IMR-90 (cell line): ENCODE measurements around the gene SLF2.

Source experiments
- CEBPB ChIP-seq: IDR thresholded peaks from 2 replicates; pipeline ENCODE4 v1.6.1; 2012; ENCODE audit warnings: low read depth, low read length, improper control_type of control experiment
- MAFK ChIP-seq: IDR thresholded peaks from 2 replicates; pipeline ENCODE4 v1.6.1; 2012; ENCODE audit warnings: low read depth, low read length, improper control_type of control experiment
- POLR2A ChIP-seq: IDR thresholded peaks from 2 replicates; pipeline ENCODE4 v1.6.1; 2012; ENCODE audit warnings: mild to moderate bottlenecking, low read depth, low read length
- RFX5 ChIP-seq: IDR thresholded peaks from 2 replicates; pipeline ENCODE4 v1.8.0; 2012; ENCODE audit warnings: low read depth, mild to moderate bottlenecking, low read length, moderate library complexity
- SMC3 ChIP-seq: fragments of 150-350 bp; IDR thresholded peaks from 2 replicates; pipeline ENCODE4 v1.6.1; 2016; ENCODE audit warnings: low read depth, mild to moderate bottlenecking, antibody characterized with exemption, low read length, moderate library complexity
- TF ChIP-seq, protein P1 (sequence below): conservative IDR thresholded peaks from 2 replicates; pipeline ENCODE4 v1.5.1; 2012; ENCODE audit warnings: mild to moderate bottlenecking, low read depth, low read length, improper control_type of control experiment

DNA sequence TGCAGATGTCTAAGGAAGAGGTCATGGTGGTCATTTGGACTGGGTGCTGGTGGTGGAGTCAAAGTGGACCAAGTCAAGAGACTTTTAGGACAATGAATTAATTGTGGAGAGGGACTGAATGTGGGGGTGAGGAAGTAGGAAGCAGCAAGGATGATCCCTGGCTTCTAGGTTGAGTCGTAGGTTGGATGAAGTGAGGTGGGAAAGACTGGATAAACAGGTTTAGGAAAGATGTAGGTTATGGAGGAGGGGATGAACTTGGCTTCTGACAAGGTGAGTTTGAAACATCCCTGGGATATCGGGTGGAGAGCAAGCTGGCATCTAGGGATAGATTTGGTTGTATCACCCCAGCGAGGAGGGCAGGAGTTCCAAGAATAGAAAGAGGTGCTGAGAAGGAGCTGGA is 64.1 kb downstream of the SLF2 start:
- TF ChIP-seq, protein P1, sequence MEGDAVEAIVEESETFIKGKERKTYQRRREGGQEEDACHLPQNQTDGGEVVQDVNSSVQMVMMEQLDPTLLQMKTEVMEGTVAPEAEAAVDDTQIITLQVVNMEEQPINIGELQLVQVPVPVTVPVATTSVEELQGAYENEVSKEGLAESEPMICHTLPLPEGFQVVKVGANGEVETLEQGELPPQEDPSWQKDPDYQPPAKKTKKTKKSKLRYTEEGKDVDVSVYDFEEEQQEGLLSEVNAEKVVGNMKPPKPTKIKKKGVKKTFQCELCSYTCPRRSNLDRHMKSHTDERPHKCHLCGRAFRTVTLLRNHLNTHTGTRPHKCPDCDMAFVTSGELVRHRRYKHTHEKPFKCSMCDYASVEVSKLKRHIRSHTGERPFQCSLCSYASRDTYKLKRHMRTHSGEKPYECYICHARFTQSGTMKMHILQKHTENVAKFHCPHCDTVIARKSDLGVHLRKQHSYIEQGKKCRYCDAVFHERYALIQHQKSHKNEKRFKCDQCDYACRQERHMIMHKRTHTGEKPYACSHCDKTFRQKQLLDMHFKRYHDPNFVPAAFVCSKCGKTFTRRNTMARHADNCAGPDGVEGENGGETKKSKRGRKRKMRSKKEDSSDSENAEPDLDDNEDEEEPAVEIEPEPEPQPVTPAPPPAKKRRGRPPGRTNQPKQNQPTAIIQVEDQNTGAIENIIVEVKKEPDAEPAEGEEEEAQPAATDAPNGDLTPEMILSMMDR, result no peak
- no peak for TF ChIP-seq CEBPB
- TF ChIP-seq POLR2A, result no peak
- TF ChIP-seq RFX5, result no peak
- TF ChIP-seq SMC3, result no peak
- no peak for TF ChIP-seq MAFK
